ENCODE results near the gene MACROD2.

GRCh38 chr20:16062661-16063581 lies 2067.6 kb downstream of the MACROD2 start:
- TF ChIP-seq, protein P1, sequence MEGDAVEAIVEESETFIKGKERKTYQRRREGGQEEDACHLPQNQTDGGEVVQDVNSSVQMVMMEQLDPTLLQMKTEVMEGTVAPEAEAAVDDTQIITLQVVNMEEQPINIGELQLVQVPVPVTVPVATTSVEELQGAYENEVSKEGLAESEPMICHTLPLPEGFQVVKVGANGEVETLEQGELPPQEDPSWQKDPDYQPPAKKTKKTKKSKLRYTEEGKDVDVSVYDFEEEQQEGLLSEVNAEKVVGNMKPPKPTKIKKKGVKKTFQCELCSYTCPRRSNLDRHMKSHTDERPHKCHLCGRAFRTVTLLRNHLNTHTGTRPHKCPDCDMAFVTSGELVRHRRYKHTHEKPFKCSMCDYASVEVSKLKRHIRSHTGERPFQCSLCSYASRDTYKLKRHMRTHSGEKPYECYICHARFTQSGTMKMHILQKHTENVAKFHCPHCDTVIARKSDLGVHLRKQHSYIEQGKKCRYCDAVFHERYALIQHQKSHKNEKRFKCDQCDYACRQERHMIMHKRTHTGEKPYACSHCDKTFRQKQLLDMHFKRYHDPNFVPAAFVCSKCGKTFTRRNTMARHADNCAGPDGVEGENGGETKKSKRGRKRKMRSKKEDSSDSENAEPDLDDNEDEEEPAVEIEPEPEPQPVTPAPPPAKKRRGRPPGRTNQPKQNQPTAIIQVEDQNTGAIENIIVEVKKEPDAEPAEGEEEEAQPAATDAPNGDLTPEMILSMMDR (conservative IDR thresholded peaks at IDR 0.05 in 1 of 2, IDR thresholded peaks at IDR 0.05 in 1 of 2; ENCODE audit: extremely low read depth in 1 of 2, insufficient read depth in 1 of 2, low read depth in 1 of 2, low read length in 2 of 2): no peak
- TF ChIP-seq EZH2 (IDR thresholded peaks at IDR 0.05; ENCODE audit: borderline replicate concordance, low read length): no peak

Data from mammary epithelial cell (primary cell).